ENCODE results near the gene ICE2.

ICE2 gene

GRCh38 chr15:60494108-60494507 lies 15.2 kb upstream of the ICE2 start:
- no peak for DNase-seq

GRCh38 chr15:60493166-60493565 lies 14.2 kb upstream of the ICE2 start:
- no peak for DNase-seq

GRCh38 chr15:60486742-60487141 lies 7.8 kb upstream of the ICE2 start:
- no peak for DNase-seq

- no peak for DNase-seq
Observed at GRCh38 chr15:60485365-60486055, 6.6 kb upstream of the ICE2 start.

GRCh38 chr15:60483042-60483441 lies 4.1 kb upstream of the ICE2 start:
- no peak for DNase-seq

- no peak for DNase-seq
Observed at GRCh38 chr15:60480888-60481287, 1.9 kb upstream of the ICE2 start.

GRCh38 chr15:60480149-60480548 lies 1.2 kb upstream of the ICE2 start:
- no peak for DNase-seq

GRCh38 chr15:60479361-60480110 lies 594 bp upstream of the ICE2 start:
- DNase-seq, result no peak

GRCh38 chr15:60477916-60478565 lies 901 bp downstream of the ICE2 start:
- peak; percentile 6 to 18 for DNase-seq

GRCh38 chr15:60477164-60477563 lies 1.8 kb downstream of the ICE2 start:
- DNase-seq, result no peak

GRCh38 chr15:60476713-60477112 lies 2.2 kb downstream of the ICE2 start:
- no peak for DNase-seq

GRCh38 chr15:60473135-60473534 lies 5.8 kb downstream of the ICE2 start:
- no peak for DNase-seq

- no peak for DNase-seq
Observed at GRCh38 chr15:60471314-60471713, 7.6 kb downstream of the ICE2 start.

GRCh38 chr15:60469893-60470641 lies 8.9 kb downstream of the ICE2 start:
- no peak for DNase-seq

- DNase-seq, result no peak
Observed at GRCh38 chr15:60464836-60465630, 13.9 kb downstream of the ICE2 start.

- DNase-seq, result no peak
Observed at GRCh38 chr15:60462027-60462426, 16.9 kb downstream of the ICE2 start.

- DNase-seq, result no peak
Observed at GRCh38 chr15:60460931-60461330, 18.0 kb downstream of the ICE2 start.

GRCh38 chr15:60458721-60459120 lies 20.2 kb downstream of the ICE2 start:
- DNase-seq, result no peak

GRCh38 chr15:60457985-60458384 lies 21.0 kb downstream of the ICE2 start:
- DNase-seq, result no peak

GRCh38 chr15:60454824-60455223 lies 24.1 kb downstream of the ICE2 start:
- no peak for DNase-seq

GRCh38 chr15:60448668-60449360 lies 30.1 kb downstream of the ICE2 start:
- no peak for DNase-seq
